ENCODE data around the gene FMNL3.

- TF ChIP-seq CTCF (conservative IDR thresholded peaks at IDR 0.05; ENCODE audit: low read depth in 2 of 2) = no peak
- TF ChIP-seq REST (IDR thresholded peaks at IDR 0.05; ENCODE audit: unreplicated experiment) = no peak
- TF ChIP-seq ETS1 (IDR thresholded peaks at IDR 0.05) = no peak
- no peak for TF ChIP-seq POLR2AphosphoS5 (IDR thresholded peaks at IDR 0.05; ENCODE audit: low read depth)
- TF ChIP-seq ZNF114 (CRISPR knock-in tag; IDR thresholded peaks at IDR 0.05) = no peak
- TF ChIP-seq EZH2 (IDR thresholded peaks at IDR 0.05; ENCODE audit: low read depth, unreplicated experiment) = no peak
- no peak for TF ChIP-seq EZH2phosphoT487 (IDR thresholded peaks at IDR 0.05; ENCODE audit: unreplicated experiment)
- no peak for TF ChIP-seq STAT1 (IDR thresholded peaks at IDR 0.05; ENCODE audit: unreplicated experiment)
- no peak for TF ChIP-seq CREB1 (CRISPR knock-in tag; IDR thresholded peaks at IDR 0.05; ENCODE audit: low read depth)
- TF ChIP-seq ZNF462 (CRISPR knock-in tag; IDR thresholded peaks at IDR 0.05) = no peak
- TF ChIP-seq NANOG (IDR thresholded peaks at IDR 0.05; ENCODE audit: borderline replicate concordance) = no peak
Observed at GRCh38 chr12:49716553-49716952, 9.3 kb upstream of the FMNL3 start.
